Measurements from ENCODE around the gene LUC7L2.

Gene LUC7L2

DNA sequence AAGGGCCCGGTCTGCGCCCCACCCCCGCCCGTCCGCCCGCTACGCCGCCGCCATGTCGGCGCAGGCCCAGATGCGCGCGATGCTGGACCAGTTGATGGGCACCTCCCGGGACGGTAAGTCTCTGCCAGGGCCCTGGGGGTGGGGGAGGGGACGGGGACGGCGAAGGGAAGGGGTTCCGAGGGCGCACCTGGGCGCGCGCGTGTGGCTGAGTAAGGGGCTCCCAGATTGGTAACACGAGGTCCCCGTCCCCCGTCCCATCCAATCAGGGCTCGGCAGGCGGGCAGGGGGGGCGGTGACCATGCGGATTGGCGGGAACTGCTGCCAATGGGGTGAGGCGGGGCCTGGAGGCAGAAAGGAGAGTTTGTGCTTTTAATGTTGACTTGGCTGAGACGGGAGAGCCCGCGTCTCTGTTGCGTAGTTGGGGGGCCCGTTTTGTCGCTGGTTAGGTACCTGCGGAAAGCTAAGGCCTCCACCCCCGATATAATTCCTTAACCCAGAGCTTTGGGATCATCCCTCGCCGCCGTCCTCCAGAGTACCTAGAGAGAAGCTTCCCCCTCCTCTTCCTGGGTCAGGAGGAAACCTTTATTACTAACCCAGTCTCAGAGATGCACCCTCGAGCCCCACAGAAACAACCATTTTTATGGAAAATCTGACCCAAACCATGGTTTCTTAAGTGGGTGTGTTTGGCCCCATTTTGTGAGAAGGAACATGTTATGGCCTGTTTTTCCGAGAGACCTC lies 685 bp downstream of the LUC7L2 start:
- H3K27me3 ChIP-seq (ENCODE audit: control insufficient read depth, insufficient read depth, low read length): no peaks in the 10 kb centered on the region
- H3K4me3 ChIP-seq (ENCODE audit: low read length): peak overlapping the region; percentile 100
- peaks cover 13% of the 10 kb centered on the region for H3K4me1 ChIP-seq (ENCODE audit: control insufficient read depth, insufficient read depth, low read length)
- peak overlapping the region; percentile 100 for H3K27ac ChIP-seq (ENCODE audit: low read depth, low read length)
- peak overlapping the region; percentile 100 for H3K9ac ChIP-seq (ENCODE audit: low read length)
- no peaks in the 10 kb centered on the region for H3K36me3 ChIP-seq (ENCODE audit: control insufficient read depth, insufficient read depth, low read length)

DNA sequence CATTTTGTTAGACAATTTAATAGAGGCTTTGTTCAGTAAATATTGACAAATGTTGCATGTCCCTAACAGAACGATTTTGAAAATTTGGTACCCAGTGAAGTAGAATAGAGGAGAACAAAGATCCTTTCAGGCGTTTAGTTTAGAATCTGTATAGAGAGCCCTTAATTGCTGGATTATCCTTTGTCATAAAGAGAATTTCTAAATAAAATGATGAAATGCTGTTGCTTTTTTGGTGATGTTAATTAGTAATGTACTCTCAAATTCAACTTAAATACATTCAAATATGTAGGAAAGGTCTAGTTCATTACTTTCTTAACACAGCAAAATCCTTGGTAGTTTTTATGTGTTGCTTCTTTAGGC lies 1.2 kb downstream of the LUC7L2 start:
- Histone ChIP-seq H3K36me3 (ENCODE audit: control insufficient read depth, insufficient read depth, low read length) (no peaks in the 10 kb centered on the region), H3K4me1 (ENCODE audit: control insufficient read depth, insufficient read depth, low read length) (peaks cover 13% of the 10 kb centered on the region), H3K9ac (ENCODE audit: low read length) (peak overlapping the region; percentile 76), H3K4me3 (ENCODE audit: low read length) (peak overlapping the region; percentile 100), H3K27ac (ENCODE audit: low read depth, low read length) (peak overlapping the region; percentile 100), H3K27me3 (ENCODE audit: control insufficient read depth, insufficient read depth, low read length) (no peaks in the 10 kb centered on the region)

DNA sequence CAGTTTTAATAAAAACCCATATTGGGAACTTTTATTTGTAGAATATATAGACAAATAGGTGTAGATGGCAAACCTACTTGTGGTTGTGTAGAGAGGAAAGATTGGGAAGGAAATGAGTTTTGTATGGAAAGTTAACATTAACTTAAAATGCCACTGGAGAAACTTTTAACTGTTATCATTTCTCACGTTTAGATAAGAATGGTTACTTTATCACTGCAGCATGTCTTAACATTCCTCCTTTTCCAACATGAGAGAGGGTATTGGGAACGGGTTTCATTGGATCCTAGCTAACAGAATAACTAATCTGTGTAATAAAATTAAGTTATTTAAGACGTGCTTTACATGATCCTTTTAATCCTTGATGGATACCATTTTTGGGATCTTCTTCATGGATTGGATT lies 1.8 kb downstream of the LUC7L2 start:
- H3K9ac ChIP-seq (ENCODE audit: low read length): no peak overlapping the region

DNA sequence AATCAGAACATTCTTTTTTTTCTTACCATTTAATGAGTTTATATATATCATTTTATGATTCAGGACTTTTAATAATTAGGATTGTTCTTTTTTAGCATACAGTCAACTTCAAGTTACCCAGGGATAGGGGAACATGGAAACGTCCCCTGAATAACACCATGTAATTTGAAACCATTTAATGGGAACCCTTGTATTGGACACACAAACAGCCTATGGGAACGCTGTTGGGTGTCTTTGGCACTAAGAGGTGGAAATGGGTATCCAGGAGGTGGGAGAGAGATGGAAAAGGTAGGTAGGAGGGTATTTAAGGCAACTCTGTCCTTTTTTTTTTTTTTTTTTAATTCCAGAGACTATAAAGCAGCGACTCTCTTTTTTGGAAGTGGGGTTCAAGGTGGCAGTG lies 2.6 kb downstream of the LUC7L2 start:
- Histone ChIP-seq H3K27me3 (ENCODE audit: control insufficient read depth, insufficient read depth, low read length) (no peaks in the 10 kb centered on the region), H3K4me3 (ENCODE audit: low read length) (no peak overlapping the region), H3K9ac (ENCODE audit: low read length) (no peak overlapping the region), H3K36me3 (ENCODE audit: control insufficient read depth, insufficient read depth, low read length) (peaks cover 3% of the 10 kb centered on the region), H3K27ac (ENCODE audit: low read depth, low read length) (no peak overlapping the region), H3K4me1 (ENCODE audit: control insufficient read depth, insufficient read depth, low read length) (peaks cover 13% of the 10 kb centered on the region)

More for the DNA sequence above, 1.8 kb downstream of the LUC7L2 start:
- Histone ChIP-seq H3K4me3 (ENCODE audit: low read length) (peak overlapping the region; percentile 4), H3K27me3 (ENCODE audit: control insufficient read depth, insufficient read depth, low read length) (no peaks in the 10 kb centered on the region), H3K36me3 (ENCODE audit: control insufficient read depth, insufficient read depth, low read length) (peaks cover 2% of the 10 kb centered on the region), H3K27ac (ENCODE audit: low read depth, low read length) (peak overlapping the region; percentile 100), H3K4me1 (ENCODE audit: control insufficient read depth, insufficient read depth, low read length) (peaks cover 13% of the 10 kb centered on the region)

DNA sequence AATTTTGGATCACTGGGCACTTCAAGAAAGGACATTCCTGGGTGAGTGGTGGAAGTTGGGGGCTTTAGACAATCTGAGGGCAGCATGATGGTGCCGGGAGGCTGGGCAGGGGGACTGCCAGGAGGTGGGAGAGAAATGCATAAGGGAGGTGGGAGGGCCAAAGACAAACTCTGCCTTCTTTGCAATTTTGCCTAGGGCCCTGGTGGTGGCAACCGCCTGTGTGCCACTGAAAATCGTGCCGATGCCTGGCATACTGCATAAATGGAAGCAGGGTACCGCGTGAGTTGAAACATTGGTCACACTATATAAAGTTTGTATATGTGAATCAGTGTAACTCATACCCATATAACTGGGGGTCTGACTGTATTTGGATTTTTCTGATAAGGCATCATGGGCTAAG lies 3.3 kb downstream of the LUC7L2 start:
- H3K27me3 ChIP-seq (ENCODE audit: control insufficient read depth, insufficient read depth, low read length): no peaks in the 10 kb centered on the region
- H3K27ac ChIP-seq (ENCODE audit: low read depth, low read length): no peak overlapping the region
- peaks cover 3% of the 10 kb centered on the region for H3K36me3 ChIP-seq (ENCODE audit: control insufficient read depth, insufficient read depth, low read length)
- H3K4me1 ChIP-seq (ENCODE audit: control insufficient read depth, insufficient read depth, low read length): peaks cover 13% of the 10 kb centered on the region
- H3K4me3 ChIP-seq (ENCODE audit: low read length): no peak overlapping the region
- no peak overlapping the region for H3K9ac ChIP-seq (ENCODE audit: low read length)

DNA sequence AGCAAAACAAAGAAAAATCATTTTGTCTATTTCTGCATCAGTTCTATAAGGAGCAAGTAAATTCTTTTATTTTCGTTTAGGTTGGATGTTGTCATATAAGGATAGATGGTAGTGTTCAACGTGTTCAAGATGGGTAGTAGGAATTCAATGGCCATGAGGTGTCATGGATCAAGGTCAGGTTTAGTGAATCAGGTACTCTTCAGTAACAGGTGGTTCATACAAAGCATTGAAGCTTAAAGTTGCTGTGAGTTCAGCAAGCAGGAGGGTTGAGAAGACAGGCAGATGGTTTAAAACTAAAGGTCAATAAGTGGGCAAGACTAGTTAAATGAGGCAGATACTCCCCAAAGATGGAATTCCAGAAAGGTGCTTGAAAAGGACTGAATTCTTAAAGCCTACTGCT lies 5.6 kb downstream of the LUC7L2 start:
- Histone ChIP-seq H3K36me3 (ENCODE audit: control insufficient read depth, insufficient read depth, low read length) (peaks cover 3% of the 10 kb centered on the region), H3K27me3 (ENCODE audit: control insufficient read depth, insufficient read depth, low read length) (no peaks in the 10 kb centered on the region), H3K4me1 (ENCODE audit: control insufficient read depth, insufficient read depth, low read length) (peaks cover 16% of the 10 kb centered on the region)

DNA sequence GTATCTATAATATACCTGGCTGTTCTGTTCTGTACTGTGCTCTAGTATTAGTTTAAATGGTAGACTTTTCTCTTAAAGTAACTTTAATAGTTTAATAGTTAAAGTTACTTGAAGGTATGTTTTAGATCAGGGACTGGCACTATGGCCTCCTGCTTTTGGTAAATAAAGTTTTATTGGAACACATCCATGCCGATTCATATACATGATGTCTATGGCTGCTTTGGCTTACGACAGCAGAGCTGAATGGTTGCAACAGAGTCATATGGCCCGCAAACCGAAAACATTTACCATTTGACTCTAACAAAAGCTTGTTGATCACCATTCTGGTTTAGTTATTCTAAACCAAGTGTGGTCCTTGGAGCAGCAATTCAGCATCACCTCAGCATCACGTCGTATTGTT lies 6.7 kb downstream of the LUC7L2 start:
- Histone ChIP-seq H3K27ac (ENCODE audit: low read depth, low read length) (no peak overlapping the region), H3K36me3 (ENCODE audit: control insufficient read depth, insufficient read depth, low read length) (peaks cover 3% of the 10 kb centered on the region), H3K9ac (ENCODE audit: low read length) (no peak overlapping the region), H3K27me3 (ENCODE audit: control insufficient read depth, insufficient read depth, low read length) (no peaks in the 10 kb centered on the region), H3K4me3 (ENCODE audit: low read length) (no peak overlapping the region), H3K4me1 (ENCODE audit: control insufficient read depth, insufficient read depth, low read length) (peaks cover 14% of the 10 kb centered on the region)

More for the DNA sequence above, 5.6 kb downstream of the LUC7L2 start:
- no peak overlapping the region for H3K27ac ChIP-seq (ENCODE audit: low read depth, low read length)
- H3K9ac ChIP-seq (ENCODE audit: low read length): no peak overlapping the region
- no peak overlapping the region for H3K4me3 ChIP-seq (ENCODE audit: low read length)

DNA sequence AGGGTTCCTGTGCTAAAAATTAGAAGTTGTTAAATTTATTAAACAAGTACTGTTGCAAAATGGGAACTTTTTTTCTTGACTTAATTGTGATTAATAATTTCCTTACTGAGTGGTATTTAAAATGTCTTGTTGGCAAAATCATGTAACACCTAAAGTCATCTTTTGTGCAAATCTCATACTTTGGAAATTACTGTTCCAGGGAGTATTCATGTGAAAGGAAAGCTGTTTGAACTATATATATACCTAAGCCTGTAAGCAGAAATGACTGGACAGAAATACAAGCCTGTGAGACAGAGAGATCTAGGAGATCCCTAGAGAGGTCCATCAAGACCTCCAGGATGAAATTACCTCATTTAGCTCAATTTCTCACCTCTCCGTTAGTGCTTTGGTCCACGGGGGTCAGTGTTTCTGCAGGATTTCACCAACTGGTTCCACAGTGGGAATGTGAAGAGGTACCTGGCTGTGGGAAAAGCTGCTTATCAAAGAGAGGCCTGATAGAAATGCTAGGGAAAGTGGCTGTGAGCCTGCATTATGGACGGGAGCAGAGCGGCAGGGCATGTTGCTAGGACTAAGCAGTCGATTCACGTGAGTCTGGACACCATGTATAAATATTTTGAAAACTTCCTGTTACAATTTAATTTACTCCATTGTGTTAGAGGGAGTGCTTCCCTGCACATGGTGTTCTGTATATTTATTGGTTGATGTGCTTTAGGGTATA lies 7.9 kb downstream of the LUC7L2 start:
- Histone ChIP-seq H3K27me3 (ENCODE audit: control insufficient read depth, insufficient read depth, low read length) (no peaks in the 10 kb centered on the region), H3K9ac (ENCODE audit: low read length) (no peak overlapping the region), H3K27ac (ENCODE audit: low read depth, low read length) (no peak overlapping the region), H3K36me3 (ENCODE audit: control insufficient read depth, insufficient read depth, low read length) (peaks cover 3% of the 10 kb centered on the region), H3K4me1 (ENCODE audit: control insufficient read depth, insufficient read depth, low read length) (peaks cover 11% of the 10 kb centered on the region), H3K4me3 (ENCODE audit: low read length) (no peak overlapping the region)

DNA sequence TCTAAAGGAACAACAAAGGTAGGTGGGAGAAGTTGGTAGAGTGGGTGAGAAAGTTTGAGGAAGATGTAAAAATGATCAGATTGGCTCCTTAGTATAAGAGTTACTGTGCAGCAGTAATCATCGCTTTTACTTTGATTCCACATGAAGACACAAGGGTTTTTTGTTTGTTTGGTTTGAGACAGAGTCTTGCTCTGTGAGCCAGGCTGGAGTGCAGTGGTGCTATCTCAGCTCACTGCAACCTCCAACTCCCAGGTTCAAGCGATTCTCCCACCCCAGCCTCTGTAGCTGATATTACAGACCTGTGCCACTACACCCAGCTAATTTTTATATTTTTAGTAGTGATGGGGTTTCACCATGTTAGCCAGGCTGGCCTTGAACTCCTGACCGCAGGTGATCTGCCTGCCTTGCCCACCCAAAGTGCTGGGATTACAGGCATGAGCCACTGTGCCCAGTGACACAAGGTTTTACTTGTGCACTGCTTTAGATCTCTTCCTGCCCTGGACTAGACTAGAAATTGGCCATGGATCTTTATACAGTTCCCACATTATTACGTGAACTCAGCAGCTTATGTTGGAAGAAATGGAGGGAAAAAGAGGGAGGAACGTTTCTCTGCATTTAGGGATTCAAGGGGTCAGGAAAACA lies 10.7 kb downstream of the LUC7L2 start:
- peaks cover 6% of the 10 kb centered on the region for H3K36me3 ChIP-seq (ENCODE audit: control insufficient read depth, insufficient read depth, low read length)
- H3K27me3 ChIP-seq (ENCODE audit: control insufficient read depth, insufficient read depth, low read length): no peaks in the 10 kb centered on the region
- no peak overlapping the region for H3K4me3 ChIP-seq (ENCODE audit: low read length)
- H3K9ac ChIP-seq (ENCODE audit: low read length): no peak overlapping the region
- no peak overlapping the region for H3K27ac ChIP-seq (ENCODE audit: low read depth, low read length)
- H3K4me1 ChIP-seq (ENCODE audit: control insufficient read depth, insufficient read depth, low read length): peaks cover 16% of the 10 kb centered on the region

DNA sequence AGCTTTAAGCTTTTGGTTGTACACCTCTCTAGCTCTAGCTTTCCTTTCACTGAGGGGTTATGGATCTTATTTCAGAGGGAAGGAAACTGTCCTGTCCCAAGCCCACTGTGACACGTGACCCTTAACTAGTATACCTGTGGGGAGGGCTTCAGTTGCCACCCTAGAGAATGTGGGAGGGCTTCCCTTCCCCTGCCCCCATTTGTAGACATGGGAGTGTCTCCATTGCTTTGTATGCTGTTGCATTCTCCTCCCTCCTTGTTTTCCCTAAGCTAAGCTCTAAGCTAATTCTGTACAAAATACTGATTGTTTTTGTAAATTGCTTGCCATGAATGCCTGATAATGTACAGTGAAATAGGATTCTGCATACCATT lies 11.2 kb downstream of the LUC7L2 start:
- Histone ChIP-seq H3K4me1 (ENCODE audit: control insufficient read depth, insufficient read depth, low read length) (peaks cover 16% of the 10 kb centered on the region), H3K9ac (ENCODE audit: low read length) (no peak overlapping the region), H3K27ac (ENCODE audit: low read depth, low read length) (no peak overlapping the region), H3K4me3 (ENCODE audit: low read length) (no peak overlapping the region), H3K36me3 (ENCODE audit: control insufficient read depth, insufficient read depth, low read length) (peaks cover 6% of the 10 kb centered on the region), H3K27me3 (ENCODE audit: control insufficient read depth, insufficient read depth, low read length) (no peaks in the 10 kb centered on the region)

DNA sequence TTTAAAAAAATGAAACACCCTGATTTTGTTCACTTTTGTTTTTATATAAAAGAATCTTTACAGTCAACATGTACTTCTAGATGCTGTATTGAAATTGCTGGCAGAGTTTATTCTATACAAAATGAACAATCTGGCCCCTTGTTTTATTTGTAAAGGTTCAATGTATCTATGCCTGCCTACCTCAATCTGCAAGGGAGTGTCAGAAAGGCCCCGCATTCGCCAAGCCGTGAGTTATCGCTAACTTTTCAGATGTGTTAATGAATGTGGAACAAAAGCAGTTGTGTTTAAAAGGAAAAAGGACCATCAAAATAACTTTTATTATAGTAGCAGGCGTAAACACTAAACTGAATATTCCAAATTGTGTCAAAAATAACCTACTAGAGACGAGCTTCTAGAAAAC lies 14.6 kb downstream of the LUC7L2 start:
- no peak overlapping the region for H3K27ac ChIP-seq (ENCODE audit: low read depth, low read length)
- peaks cover 16% of the 10 kb centered on the region for H3K4me1 ChIP-seq (ENCODE audit: control insufficient read depth, insufficient read depth, low read length)
- H3K36me3 ChIP-seq (ENCODE audit: control insufficient read depth, insufficient read depth, low read length): peaks cover 10% of the 10 kb centered on the region
- H3K27me3 ChIP-seq (ENCODE audit: control insufficient read depth, insufficient read depth, low read length): no peaks in the 10 kb centered on the region
- H3K9ac ChIP-seq (ENCODE audit: low read length): no peak overlapping the region
- H3K4me3 ChIP-seq (ENCODE audit: low read length): no peak overlapping the region

DNA sequence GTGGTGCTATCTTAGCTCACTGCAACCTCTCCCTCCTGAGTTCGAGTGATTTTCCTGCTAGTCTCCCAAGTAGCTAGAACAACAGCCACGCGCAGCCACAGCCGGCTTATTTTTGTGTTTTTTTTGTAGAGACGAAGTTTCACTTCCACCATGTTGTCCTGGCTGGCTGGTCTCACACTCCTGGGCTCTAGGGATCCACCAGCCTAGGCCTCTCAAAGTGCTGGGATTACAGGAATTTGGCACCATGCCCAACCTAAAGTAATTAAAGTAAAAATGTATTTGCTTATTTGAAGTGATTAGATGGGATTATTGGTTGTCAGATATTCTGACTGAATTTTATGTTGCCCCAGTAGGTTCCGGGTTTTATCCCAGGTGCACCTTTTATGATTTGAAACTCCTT lies 22.7 kb downstream of the LUC7L2 start:
- no peak overlapping the region for H3K9ac ChIP-seq (ENCODE audit: low read length)
- no peaks in the 10 kb centered on the region for H3K4me1 ChIP-seq (ENCODE audit: control insufficient read depth, insufficient read depth, low read length)
- H3K27ac ChIP-seq (ENCODE audit: low read depth, low read length): no peak overlapping the region
- no peaks in the 10 kb centered on the region for H3K27me3 ChIP-seq (ENCODE audit: control insufficient read depth, insufficient read depth, low read length)
- no peak overlapping the region for H3K4me3 ChIP-seq (ENCODE audit: low read length)
- H3K36me3 ChIP-seq (ENCODE audit: control insufficient read depth, insufficient read depth, low read length): peaks cover 7% of the 10 kb centered on the region
